NCI-H1105 (cell line): ENCODE results near the gene TH.
"Not testable (repeated sequence)": the region's sequence is repeated elsewhere in the genome, so short reads cannot be mapped to it uniquely, and the experiment has no call there.

ENCODE experiments used
- DNase-seq: peaks from one replicate; lab custom pipeline; 2025; lab: John Stamatoyannopoulos, UW

The TH gene

DNA sequence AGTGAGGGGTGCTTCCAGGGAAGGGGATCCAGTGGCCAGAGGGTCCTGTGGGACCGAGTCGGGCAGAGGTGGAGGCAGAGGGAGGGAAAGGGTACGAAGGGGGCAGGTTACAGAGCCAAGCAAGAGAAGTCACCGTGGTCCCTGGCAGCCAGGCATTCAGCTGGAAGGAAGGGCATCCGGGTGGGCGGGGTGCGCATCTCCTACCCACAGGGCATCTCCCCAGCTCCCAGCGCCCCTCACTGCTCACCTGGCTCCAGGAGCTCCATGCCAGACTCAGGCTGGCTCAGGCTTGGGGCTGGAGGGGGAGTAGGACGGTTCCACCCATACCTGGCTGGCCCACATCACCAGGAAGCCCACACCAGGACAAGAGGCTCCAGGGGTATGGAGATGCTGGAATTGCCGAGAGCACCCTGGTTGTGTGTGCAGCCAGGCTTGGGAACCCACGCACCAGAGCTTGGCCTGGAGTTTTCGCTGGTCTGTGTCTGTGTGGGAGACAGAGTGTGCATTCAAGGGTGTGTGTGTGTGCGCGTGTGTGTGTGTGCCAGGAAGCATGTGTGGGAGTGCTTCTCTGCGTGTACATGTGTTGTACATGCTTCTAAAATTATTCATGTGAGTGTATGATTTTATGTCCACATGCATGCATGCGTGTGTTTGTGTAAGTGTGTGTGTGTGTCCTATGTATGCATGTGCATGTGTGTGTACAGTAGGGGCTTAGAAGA, 6.6 kb upstream of the TH start:
- DNase-seq: not testable (repeated sequence)

DNA sequence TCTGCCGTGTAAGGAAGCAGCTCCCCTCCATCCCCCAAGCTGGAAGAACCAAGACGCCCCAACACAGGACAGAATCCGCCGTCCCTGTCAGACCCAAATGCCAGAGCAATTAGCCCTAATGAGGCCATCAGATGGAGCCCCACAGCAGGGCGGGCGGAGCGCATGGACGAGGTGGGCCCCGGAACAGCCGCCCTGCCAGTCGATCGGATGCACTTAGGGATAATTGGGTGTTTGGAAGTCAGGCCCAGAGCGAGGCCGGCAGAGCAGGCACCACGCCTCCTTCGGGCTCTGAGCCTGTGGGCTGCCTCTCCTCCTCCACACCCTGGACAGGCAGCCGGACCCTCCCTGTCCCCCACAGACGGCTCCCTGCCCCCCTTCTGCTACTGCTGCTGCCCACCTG, 5.5 kb upstream of the TH start:
- no peak for DNase-seq

DNA sequence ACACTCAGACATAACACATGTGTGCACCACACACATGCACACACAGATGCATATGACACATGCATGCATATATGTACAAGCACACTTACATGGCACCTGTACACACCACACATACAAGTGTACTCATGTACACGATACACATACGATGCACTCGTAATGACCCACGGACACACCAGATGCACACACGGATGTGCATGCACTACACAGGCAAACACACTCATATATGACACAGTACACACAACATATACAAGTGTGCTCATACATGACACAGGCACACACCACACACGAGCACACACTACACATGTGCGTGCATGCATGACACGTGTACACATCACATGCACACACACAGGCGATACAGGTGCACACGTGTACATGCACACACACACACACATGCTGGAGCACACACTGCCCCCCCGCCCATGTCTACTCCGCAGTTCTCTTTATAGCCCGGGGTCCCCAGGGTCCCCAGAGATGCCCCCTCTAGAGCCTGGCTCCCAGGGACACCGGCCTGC, 4.8 kb upstream of the TH start:
- no peak for DNase-seq

DNA sequence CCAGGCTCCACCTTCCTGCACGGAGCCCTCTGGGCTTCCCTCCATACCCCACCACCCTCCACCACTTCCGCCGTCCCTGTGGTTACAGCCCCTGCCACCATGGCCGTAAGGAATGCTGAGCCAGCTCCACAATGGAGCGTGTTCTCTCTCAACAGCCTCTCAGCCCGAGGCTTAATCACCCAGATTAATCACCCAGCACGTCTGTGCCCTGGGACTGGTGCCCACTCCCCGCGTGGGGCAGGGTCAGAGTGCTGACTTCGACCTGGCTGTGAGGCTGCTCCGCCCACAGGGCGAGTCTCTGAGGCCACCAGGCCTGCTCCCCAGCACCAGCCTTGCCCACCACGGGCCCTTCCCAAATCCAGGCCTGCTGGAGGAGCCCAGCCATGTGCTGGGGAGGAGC, 4.0 kb upstream of the TH start:
- no peak for DNase-seq

DNA sequence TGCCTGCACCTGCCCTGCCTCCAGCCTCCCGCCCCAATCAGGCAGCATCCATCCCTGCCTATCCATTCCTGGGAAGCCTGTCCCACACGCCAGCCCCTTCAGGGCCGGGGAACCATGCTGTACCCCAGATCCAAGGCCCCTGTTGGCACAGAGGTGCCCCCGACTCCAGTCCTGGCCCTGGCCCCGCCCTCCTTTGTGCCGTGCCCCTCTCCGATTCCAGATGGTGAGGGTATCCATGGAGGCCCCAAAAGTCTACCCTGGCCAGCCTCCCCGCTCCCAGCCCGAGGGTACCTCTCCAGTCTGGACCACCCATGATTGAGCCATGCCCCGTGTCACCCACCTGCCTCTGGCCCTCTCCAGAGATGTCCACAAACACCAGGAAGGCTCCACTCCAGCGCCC, 2.7 kb upstream of the TH start:
- no peak for DNase-seq

DNA sequence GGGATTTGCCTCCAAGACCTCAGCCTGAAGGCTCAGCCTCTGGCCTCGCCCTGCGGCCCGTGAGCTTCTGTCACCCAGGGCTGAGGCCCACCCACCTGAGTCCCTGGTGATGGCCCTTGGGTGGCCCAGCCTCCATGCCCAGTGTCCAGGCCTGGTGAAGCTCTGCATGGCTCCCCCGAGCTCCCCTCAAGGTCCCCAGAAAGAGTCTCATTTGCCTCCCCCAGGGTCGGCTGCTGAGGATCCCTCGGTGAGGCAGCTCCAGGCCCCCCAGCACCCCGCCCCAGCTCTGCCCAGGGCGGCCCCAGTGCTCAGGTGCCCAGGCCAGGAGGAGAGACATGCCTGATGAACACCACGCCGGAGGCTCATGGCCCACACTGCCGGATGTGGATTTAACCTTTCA, 2.1 kb upstream of the TH start:
- DNase-seq: no peak

DNA sequence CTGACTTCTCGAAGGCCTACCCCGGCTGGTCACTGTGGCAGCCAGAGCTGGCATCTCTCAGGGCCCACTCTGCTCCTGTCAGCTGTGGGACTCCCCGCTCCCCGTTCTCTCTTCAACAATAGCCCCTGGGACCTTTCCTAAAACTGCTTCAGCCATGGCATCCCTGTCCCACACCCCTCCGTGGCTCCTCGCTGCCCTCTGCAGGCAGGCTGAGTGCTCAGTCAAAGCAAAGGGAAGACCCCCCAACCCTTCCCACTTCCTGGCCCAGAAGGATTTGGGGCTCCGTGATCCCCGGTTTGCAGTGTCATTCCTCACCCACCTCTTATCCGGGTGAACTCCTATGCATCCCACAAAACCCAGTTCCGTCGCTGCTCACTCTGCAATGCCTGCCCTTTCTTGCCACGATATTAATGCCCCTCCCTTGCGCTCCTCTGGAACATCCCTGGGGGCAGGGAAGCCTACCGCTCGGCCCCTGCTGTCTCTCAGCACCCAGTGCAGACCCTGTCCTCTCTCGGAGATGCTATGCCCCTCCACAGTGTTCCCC, 1.6 kb upstream of the TH start:
- DNase-seq: no peak

DNA sequence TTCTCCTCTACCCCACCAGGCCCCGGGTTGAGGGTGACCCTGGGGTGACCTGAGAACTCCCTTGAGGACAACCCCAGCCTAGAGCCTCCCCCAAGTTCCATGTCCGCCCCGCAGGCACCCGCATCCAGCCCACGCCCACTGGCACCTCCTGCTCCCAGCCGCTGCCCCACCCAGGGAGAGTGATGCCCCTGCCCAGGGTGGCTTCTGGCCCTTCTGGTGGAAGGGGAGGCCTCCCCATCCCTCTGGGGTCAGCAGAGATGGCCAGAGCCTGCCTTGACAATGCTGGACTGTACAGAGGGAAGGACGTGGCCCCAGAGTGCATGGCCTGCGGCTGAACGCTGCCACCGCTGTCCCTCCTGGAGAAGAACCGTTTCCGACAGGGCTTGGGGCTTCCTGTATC, 1.1 kb upstream of the TH start:
- no peak for DNase-seq

DNA sequence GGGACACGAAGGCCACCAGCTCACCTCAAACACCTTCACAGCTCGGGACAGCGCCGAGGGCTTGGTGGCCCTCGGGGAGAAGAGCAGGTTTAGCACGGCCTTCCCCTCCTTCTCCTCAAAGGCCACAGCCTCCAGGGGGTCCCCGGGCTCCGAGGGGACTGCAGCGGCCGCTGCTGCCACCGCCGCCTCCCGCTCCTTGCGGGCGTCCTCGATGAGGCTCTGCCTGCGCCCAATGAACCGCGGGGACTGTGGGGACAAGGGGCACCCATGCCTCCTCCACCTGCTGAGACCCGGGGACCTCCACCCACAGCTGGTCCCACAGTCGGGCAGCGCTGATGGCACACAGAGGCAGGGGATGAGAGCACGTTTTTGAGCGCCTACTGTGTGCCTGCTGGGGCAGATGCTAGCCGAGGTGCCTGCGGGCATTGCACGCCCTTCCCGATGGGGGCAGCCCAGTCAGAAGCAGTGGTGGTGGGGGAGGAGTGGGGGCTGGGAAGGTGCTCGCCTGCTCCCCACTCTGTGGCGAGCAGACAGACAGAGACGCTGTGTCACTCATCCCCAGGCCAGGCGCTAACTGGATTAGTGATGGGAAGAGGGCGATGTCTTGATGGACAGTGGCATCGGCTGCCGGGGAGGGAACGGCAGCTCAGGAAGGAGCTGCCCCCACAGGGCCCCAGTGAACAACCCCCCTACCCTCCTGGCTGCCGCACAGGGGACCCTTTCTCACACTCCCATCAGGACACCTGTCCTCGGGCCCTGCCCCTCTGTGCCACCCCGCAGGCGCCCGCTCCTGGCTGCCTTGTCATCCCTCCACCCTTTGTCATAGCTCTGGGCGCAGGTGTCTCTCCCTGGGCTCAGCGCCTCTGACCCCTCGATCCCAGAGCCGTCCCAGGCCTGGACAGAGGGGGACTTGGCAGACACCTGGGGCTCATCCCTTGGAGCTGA, 1.7 kb downstream of the TH start:
- no peak for DNase-seq

DNA sequence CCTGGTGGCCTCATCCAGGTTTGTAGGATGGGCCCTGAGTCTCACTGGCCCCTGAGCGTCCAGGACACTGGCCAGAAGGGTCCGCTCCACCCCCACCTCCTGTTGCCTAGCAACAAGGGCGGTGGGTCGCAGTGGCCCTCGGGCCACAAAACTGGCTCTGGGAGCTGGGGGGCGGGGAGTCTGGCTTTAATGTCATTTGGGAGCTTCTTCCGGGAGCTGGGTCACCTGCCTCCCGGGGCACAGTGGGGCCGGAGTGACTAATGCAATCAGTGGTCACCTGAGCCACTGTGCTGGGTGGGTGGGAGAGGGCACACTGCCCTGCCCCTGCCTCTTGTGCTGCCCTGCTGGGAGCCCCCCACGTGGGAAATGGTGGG, 2.6 kb downstream of the TH start:
- no peak for DNase-seq

DNA sequence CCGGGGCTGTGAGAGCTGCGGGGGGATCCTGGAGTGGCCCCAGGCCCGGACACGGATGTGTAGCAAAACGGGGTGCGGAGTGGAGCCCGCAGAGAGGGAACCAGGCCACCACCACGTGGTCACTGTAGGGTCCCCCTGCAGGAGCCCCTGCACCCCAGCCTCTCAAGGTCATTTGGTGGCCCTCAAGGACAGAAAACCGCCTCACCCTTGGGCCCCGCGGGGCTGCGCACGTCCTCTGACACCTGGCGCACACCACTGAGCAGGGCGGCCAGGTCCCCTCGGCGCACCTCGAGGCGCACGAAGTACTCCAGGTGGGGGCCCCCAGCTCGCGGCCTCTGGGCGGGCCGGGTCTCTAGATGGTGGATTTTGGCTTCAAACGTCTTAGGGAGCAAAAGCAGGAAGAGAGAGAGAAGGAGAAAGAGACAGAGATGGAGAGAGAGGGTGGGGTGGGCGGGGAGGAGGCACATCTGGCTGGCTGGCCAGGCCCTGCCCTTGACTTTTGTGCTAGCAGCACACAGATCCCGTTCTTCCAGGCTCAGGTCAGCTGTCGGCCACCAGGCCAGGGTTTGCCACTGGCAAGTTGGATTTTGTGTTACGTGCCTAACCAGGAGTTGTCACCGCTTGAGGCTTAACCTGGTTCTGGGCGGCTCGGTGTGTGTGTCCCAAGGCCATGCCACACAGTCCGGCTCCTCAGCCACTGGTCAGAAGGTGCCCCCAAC, 3.2 kb downstream of the TH start:
- DNase-seq: no peak

DNA sequence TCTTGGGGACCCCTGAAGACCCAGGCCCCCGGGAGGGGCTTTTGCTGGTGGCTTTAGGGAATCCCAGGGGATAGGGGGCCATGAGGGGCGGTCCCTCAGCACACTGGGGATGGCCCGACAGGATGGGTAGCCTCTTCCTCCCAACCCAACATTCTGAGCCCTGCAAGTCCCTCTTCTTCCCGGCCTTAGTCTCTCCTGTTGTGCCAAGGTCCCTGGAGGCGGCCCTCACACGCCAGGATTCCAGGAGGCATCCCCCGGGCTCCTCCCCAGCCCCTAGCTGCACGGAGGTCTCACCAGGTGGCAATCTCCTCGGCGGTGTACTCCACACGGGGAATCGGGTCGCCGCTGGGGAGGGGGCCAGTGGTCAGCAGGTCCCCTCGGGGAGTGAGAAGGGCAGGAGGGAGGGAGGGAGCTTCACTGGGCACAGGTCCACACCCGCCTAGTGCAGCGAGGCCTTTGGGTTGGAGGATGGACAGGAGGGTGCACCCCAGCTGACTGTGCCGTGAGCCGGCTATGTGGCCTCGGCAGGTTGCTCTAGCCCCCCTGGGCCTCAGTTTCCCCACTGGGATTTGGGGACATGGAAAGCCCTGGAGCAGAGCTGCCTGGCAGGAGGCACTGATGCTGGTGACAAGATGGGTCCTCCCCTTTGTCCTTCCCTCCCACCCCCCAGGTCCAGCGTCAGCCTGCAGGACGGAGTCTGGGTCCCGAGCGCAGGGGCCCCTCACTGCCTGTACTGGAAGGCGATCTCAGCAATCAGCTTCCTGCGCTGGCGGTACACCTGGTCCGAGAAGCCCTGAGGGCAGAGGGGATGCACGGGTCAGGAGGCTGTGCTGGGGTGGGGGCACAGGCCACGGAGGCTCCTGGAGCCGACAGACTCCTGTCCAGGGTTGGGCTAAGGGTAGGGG, 4.2 kb downstream of the TH start:
- DNase-seq: no peak

DNA sequence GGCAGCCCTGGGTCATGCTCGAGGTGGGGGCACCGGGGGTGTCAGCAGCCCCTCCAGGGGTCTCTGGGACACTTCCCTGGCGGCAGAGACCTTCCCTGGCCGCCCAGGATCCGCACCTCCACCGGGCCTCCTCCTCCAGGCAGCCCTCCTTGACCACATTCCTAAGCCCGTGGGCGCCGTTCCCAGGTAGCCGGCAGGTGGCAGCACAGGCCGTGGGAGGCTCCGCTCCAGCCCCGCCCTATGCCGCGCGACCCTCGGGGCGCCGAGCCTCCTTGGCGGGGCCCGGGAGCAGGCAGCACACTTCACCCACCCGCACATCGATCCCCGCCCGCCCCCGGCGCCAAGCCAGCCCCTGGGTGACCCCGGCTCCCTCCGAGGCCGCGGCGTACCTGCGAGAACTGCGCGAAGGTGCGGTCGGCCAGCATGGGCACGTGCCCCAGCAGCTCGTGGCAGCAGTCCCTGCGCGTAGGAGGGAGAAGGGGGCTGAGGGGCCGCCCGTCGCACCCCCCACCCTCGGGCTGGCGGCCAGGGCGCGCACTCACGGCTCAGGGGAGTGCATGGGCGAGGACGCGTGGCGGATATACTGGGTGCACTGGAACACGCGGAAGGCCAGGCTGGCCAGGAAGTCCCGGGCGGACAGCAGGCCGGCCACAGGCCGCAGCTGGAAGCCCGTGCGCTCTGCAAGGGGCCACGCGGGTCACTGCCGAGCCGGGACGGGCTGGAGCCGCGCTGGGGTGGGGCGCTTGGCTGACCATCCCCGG, 5.3 kb downstream of the TH start:
- peak; percentile 20 for DNase-seq

DNA sequence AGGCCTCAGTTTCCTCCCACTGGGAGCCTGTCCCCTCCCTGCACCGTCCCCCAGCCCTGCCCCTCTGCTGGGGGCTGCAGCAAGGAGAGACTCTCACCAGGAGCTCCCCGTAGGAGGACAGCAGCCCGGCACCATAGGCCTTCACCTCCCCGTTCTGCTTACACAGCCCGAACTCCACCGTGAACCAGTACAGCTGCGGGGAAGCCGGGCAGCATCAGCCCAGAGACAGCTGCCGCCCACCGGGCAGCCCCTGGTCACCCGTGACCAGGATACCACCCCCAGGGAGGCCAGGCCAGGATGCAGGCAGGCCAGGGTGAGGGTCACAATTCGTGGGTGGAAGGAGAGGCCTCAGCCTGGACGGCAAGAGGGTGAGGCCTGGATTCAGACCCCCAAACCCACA, 6.0 kb downstream of the TH start:
- DNase-seq: no peak

DNA sequence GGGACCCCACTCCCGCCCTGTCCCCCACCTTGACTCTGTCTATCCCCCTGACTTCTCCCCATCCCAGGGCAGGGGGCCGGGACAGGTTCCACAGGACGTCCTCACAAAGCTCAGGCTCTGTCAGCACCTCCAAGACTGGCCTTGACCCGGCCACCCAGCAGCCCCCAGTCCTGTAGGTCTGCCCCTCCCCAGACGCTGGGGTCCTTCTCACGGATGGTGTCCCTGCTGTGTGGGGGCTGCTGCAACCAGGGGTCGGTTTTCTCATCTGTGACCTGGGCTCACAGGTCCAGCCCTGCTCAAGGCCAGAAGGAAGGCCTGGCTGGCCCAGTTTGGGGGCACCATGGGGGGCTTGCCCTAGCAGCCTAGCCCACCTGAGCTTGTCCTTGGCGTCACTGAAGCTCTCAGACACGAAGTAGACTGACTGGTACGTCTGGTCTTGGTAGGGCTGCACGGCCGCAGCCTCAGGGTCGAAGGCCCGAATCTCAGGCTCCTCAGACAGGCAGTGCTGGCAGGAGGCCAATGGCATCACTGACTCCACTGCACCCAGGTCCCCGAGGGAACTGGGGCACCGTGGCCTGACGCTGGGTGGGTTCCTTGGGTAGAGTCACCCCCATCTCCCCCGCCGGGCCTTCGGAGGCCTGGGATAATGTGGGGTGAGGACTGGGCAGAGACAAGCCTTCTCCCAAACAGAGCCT, 6.6 kb downstream of the TH start:
- no peak for DNase-seq

DNA sequence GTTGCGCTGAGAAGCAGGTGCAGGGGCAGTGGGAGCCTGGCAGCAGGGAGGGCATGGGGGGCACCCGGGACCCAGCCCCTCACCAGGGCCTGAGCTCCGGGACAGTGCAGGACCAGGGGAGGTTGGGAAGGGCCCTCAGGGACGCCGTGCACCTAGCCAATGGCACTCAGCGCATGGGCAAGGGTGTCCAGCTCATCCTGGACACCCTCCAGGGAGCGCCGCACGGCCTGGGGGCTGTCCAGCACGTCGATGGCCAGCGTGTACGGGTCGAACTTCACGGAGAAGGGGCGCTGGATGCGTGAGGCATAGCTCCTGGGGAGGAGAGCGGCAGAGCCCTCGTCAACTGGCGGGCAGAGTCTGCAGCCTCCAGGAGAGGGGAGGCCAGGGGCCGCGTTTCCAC, 7.5 kb downstream of the TH start:
- DNase-seq: no peak

DNA sequence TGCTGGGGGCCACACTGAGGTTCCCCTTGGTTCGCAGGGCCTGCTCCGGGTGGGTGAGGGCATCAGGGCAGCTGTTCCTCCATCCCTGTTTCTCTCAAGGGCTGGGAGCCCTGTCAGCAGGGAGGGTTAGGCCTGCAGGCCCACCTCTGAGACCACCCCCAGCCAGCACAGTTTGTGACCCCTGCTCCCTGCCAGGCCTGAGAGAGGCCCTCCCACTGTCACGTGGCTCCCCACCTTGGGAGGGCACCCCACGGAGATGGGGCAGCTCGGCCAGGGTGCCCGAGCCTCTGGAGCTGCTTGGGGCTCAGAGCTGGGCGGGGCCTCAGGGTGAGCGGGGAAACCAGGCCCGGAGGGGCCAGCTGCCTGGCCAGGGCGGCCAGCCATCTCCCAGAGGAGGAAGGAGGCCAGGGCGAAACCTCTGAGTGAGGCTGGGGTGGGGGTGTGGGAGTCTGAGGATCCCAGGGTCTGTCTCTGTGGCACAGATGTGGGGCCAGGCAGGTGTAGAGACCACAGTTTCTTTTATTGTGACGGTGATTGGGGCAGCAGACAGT, 8.1 kb downstream of the TH start:
- DNase-seq: no peak

DNA sequence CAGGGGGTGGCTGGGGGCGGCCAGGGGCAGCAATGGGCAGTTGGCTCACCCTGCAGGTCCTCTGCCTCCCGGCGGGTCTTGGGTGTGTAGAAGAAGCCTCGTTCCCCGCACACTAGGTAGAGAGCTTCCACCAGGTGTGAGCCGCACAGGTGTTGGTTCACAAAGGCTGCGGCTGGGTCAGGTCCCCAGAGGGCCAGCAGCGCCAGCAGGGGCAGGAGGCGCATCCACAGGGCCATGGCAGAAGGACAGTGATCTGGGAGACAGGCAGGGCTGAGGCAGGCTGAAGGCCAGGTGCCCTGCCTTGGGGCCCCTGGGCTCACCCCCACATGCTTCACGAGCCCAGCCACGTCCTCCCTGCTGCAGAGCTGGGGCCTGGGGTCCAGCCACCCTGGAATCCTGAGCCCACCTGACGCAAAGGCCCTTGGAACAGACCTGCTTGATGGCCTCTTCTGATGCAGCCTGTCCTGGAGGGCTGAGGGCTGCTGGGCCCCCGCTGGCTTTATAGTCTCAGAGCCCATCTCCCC, 10.8 kb downstream of the TH start, which contains the start of gene INS:
TSS of gene INS (minus strand) at position 474 of the 524 bp plus-strand sequence. CDS start at position 236, 238 bp downstream.
- DNase-seq: no peak
